SK-N-MC (cell line): ENCODE data around the gene ACVR2A.

Source experiments
- EZH2 ChIP-seq: fragments of 200-600 bp; sonication (generic); IDR thresholded peaks from one replicate; pipeline ENCODE4 v1.6.1; 2017; ENCODE audit warnings: antibody characterized with exemption
- POLR2AphosphoS5 ChIP-seq: IDR thresholded peaks from 2 replicates; pipeline ENCODE4 v1.6.1; 2012; ENCODE audit warnings: mild to moderate bottlenecking, low read depth, low read length, borderline replicate concordance

GRCh38 chr2:147945660-147946059 lies 100.8 kb downstream of the ACVR2A start:
- no peak for TF ChIP-seq POLR2AphosphoS5
- no peak for TF ChIP-seq EZH2
